HG02678 (cell line): Measurements from ENCODE around the gene IDH3B.
"Not testable (repeated sequence)": the region's sequence is repeated elsewhere in the genome, so short reads cannot be mapped to it uniquely, and the experiment has no call there.

ENCODE experiments used
- ATAC-seq: cut with Tn5 transposase; IDR thresholded peaks from one replicate; pipeline ENCODE4 v1.9.1; 2021; ENCODE audit warnings: mild to moderate bottlenecking, moderate library complexity; ENCODE audit not compliant: unreplicated experiment

The IDH3B gene

GRCh38 chr20:2663887-2664719 is at the start of gene IDH3B:
IDH3B (minus strand) TSS chr20:2664216; CDS start chr20:2664188, 28 bp downstream.
- peak; percentile 91 for ATAC-seq

GRCh38 chr20:2713285-2713684 is 49.3 kb upstream of the IDH3B start:
- no peak for ATAC-seq

GRCh38 chr20:2709205-2709981 is 45.4 kb upstream of the IDH3B start:
- ATAC-seq: no peak

- ATAC-seq: no peak
Measured at GRCh38 chr20:2708665-2709064, 44.6 kb upstream of the IDH3B start.

- no peak for ATAC-seq
Measured at GRCh38 chr20:2708073-2708415, 44.0 kb upstream of the IDH3B start.

- ATAC-seq: no peak
Measured at GRCh38 chr20:2707353-2708072, 43.5 kb upstream of the IDH3B start.

- ATAC-seq: no peak
Measured at GRCh38 chr20:2706688-2707352, 42.8 kb upstream of the IDH3B start.

GRCh38 chr20:2705931-2706645 is 42.1 kb upstream of the IDH3B start:
- ATAC-seq: no peak

GRCh38 chr20:2703716-2704475 is 39.9 kb upstream of the IDH3B start:
- no peak for ATAC-seq

- ATAC-seq: no peak
Measured at GRCh38 chr20:2701671-2702081, 37.7 kb upstream of the IDH3B start.

- ATAC-seq: no peak
Measured at GRCh38 chr20:2700913-2701620, 37.1 kb upstream of the IDH3B start.

GRCh38 chr20:2699775-2700413 is 35.9 kb upstream of the IDH3B start:
- ATAC-seq: no peak

- ATAC-seq: no peak
Measured at GRCh38 chr20:2698912-2699311, 34.9 kb upstream of the IDH3B start.

GRCh38 chr20:2698186-2698817 is 34.3 kb upstream of the IDH3B start:
- ATAC-seq: no peak

GRCh38 chr20:2697768-2698167 is 33.8 kb upstream of the IDH3B start:
- ATAC-seq: no peak

GRCh38 chr20:2696646-2697045 is 32.6 kb upstream of the IDH3B start:
- no peak for ATAC-seq

GRCh38 chr20:2695984-2696525 is 32.0 kb upstream of the IDH3B start:
- not testable (repeated sequence) for ATAC-seq
